GM21619 (cell line): ENCODE data around the gene ZNF511.

Experiments used
- ATAC-seq: cut with Tn5 transposase; IDR thresholded peaks from one replicate; pipeline ENCODE4 v1.9.1; 2021; ENCODE audit not compliant: unreplicated experiment

The ZNF511 gene

DNA sequence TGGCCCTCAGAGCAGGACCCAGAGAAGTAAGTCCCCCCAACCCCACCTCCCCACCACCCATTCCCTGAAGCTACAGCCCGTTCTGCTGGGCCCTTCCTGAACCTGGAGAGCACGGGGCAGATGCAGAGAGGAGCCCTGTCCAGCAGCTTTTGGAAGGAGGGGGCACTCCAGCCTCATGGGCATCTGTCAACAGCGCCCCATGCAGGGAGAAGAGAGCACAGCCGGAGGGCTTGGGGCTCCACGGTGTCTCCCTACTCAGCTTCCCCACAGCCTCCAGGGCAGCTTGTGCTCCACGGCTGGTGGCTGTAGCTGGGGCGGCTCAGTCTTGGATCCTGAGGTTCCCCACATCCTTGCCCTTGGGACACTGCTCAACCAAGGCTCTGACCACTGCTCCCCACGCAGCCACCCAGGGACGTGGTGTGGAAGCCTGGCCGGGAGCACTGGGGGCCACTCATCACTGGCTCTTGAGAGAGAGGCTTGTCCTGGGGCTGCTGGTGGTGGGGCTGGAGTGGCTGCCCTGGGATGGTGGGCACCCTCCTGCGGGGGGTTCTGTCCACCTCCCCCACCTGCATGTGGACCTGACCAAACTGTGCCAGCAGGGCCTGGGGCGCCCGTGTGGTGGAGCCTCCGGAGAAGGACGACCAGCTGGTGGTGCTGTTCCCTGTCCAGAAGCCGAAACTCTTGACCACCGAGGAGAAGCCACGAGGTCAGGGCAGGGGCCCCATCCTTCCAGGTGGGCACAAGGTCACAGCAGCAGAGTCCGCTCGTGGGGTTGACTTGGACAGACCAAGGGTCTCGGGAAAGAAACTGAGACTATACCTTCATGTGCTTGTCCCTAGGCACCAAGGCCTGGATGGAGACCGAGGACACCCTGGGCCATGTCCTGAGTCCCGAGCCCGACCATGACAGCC lies 42.9 kb downstream of the ZNF511 start:
- ATAC-seq = no peak

DNA sequence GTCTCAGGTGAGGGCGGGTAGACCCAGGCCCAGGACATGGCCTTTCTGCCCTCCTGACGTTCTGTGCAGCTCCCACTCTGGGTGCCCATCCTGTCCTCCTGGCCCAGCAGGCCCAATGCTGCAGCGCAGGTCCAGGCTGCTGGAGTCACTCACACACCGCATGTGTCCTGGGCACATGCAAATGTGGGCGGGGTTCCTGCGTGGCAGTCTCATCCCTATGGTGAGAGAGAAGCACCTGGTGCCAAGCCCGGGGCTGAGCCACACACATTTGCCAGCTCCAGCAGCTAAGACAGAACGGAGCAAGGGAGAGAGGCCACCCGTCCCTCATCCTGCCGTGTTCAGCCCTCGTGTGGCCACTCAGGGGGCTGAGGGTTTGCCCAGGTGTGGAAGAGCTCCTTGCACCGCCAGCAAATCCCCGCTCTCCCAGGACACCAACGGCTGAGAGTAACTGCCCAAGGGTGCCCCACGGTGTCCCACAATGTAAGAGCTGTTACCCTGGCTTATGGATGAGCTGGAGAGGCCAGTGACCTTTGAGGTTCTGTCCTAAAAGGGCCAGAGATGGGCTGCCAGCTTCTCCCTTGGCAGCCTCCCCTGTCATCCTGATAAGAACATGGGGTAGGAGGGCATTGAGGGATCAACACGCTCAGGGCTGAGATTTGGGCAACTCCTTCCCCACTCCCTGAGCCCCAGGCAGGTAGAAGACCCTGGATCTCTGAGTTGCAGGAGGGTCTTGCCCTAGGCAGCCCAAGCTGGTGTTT lies 44.7 kb downstream of the ZNF511 start:
- no peak for ATAC-seq

DNA sequence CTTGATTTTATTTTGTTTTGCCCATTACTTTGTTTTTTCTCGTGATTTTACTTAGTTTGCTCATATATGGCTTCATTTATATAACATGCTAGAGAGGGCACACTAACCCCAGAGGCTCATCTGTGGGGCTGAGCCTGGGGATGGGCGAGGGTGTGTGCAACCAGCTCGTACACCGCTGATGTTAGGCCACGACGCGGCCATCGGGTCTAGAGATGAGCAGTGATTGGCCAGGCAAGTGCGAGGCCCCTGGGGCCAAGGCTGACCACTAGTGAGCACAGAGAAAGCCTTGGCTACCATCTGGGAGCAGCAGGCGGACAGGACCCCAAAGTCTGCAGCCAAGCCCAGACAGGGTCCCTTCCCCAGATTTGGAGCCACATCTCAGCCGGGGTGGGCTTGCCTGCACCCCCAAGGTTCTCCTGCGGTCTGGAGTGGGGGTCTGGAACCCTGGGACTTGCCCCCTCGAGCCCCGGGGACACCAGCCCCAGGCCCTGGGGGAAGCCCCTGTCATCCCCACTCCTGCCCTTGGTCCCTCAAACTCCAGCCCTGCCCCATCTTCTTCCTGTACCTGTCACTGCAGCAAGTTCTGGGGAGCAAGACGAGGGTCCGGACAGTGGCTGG lies 45.4 kb downstream of the ZNF511 start:
- ATAC-seq = no peak

DNA sequence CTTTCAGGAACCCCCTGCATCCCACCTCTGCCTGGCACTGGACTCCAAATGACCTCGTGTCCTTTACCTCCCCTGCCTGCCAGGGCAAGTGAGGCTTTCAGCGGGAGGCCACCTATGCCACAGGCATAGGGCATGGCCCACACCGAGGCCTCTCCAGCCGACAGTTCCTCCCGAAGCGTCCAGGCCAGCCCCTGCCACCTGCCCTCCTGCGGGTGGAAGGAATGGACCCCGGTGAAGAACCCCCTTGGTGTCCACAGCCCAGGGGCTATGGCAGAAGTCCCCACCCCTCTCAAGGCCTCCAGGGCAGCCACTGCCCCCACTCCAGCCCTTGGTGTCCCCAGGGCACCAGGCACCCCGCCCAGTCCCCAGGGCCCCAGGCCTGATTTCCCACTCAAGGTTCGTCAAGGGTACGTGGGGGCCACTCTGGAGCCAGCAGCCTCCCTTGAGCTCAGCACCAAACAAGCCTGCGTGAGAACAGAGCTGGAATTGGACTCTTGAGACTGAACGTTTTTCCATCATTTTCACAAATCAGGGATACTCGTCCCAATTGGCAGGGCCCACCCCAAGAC lies 46.0 kb downstream of the ZNF511 start:
- no peak for ATAC-seq

DNA sequence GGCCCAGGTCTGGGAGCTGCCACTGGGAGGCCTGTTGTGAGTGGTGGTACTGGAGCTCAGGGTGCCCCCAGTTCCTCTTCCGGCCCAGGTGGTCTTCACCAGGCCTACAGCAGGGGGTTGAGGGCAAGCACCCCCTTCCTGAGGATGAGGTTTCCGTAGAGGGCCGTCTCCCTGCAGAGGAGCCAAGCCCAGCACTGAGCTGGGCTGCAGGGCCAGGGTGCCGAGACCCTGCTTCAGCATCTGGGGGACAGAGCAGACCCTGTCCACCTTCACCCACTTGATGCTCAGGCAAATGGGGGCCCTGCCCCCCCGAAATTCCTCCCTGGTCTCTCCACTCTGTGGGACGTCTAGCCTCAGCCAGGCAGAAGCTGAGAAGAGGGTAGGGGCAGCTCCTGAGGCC lies 46.6 kb downstream of the ZNF511 start:
- ATAC-seq = no peak

DNA sequence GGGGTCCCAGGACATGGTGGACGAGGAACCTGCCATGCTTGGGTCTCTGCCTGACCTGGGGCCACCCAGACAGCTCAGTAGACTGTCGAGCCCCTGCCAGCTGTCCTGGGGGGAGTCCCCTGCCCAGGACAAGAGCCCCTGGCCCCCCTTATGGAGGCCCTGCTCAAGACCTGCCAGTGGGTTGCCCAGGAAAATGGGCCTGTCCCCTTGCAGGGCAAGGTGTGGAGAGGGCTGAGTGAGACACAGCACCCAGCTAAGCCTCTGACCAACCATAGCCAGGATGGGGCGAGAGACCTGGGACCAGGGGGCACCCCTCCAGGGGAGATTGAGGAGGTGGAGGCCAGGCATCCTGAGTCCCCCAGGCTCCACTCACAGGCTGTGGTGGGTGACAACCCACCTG lies 47.3 kb downstream of the ZNF511 start:
- no peak for ATAC-seq

DNA sequence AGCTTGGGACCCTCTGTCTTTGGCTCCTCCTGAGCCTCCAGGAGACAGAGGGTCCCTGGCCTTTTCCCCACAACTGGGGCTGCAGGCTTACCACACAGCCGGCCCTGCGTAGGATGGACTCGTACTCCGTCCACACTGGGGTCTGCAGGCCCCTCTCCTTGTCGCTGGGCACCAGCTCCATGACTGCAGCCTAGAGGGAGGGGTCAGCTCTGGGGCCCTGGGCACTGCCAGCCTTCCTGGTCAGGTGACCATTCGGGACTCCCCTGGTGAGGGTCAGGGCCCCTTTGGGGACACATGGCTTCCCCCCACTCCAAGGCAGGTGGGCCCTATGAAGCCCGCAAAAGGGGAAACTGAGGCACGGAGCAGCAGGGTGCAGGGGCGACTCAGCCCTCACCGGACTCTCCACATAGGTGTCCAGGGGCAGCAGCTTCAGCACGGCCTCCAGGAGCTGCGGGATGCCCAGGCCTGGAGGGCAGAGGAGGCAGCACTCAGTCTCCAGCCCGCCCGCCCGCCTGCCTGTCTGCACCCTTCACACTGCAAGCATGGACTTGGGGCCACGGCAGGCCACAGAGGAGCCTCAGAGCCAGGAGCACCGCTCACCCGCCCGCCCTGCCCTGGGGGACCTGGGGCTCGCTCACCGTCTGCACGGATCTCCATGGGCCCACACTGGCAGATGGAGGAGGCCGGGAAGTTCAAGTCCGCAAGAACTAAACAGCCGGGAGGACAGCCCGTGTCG lies 48.0 kb downstream of the ZNF511 start:
- no peak for ATAC-seq

DNA sequence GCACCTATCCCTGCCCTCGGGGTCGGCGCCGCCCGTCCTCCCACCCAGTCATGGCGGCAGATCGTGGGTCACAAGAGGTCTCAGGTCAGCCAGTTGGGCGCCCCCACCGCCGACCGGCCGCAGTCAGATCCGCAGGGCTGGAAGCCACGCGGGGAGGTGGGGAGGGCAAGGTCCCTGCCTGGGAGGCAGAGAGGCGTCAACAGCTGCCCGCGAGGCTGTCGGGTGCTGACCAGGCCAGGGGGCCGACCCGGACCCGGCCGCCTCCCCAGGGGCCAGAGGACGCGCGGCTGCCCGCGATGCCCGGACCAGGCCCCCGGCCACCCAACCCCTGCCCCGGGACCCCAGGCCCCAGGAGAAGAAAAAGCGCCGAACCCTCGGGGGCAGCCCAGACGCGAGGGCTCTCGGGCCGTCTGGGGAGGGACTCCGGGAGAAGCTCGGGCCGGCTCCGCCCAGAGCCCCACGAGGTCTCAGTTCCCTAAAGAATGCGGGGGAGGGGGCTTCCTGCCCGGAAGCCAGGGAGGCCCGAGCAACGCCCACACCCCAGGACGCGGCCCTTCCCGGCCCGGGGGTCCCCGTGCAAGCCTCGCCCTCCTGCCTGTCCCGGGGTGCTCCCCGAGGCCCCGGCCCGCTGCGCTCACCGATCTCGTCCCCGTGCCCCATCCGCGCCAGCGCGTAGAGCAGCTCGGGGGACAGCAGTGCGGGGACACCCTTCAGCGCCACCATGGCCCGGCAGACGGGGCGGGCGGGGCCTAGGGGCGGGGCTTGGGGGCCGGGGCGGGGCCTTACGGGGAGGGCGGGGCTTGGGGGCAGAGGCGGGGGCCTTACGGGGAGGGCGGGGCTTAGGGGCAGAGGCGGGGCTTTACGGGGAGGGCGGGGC lies 48.8 kb downstream of the ZNF511 start, which contains the start of gene FUOM:
Gene FUOM, minus strand, starts transcription at position 735 of the 877 bp plus-strand sequence. Its CDS starts 12 bp downstream, at position 723.
- peak; percentile 66 for ATAC-seq

DNA sequence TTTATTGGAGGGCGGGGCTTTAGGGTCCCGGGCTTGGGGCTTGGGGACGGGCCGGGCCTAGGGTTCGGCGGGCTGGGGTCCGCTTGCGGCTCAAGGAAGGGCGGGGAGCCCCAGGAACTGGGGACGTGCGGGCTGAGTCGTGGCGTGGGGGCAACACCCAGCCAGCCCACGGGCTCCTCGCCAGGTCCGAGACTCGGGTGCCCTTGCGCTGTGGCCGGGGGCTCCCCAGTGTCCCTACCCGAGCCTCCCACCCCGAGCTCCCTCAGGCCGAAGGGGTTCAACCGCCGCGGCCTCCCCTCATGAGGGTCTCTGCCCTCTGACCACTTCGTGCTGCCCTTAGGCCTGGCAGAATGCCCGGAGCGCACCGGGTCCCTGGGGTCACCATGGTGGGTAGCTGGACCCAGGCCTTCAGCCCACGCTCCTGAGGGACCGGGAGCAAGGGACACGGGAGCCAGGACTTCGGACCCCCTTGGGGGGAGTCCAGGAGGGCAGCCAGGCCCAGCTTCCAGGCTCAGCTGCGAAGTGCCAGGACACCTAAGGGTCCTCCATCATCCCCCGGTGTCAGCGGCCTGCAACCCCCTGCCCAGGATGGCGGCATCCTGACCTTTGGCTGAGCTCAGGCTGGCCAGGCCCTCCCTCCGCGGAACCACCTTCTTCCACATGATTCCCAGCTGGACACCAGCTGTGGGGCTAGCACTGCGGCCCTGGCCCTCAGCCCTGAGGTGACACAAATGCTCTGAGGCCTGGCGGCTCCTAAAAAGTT lies 49.6 kb downstream of the ZNF511 start:
- ATAC-seq = no peak

DNA sequence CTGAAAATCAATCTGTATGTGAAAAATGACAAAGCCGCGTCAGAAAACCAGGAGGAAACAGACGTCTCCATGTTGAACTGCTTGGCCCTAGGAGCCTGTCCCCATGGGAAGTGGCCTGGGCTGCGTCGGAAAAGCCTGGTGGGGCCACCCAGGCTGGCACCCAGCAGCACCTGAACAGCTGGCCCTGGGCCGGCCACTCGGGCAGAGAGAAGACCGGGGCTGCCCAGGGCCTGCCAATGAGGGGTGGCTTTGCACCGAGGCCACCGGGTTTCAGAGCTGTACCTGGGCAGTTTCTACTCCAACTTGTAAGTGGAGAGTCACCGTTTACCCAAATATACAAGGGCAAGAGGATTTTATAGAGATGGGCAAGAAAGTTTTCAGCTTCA lies 50.2 kb downstream of the ZNF511 start:
- no peak for ATAC-seq

DNA sequence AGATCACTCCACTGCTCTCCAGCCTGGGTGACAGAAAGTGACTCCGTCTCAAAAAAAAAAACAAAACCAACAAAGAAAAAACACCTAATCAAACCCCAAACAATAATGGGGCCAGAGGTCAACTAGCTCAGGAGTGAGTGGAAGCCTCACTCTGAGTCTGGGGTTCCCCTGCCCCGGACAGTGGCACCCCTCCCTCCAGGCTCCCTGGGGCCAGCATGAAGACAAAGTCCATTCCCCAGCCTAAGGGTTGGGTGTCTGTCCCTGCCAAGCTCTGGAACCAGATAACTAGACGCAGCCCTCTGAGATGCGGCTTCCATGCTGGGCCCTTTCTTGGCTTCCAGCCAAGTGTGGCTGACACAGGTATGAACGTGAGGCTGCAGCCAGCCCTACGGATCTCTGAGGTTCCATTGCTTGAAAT lies 50.8 kb downstream of the ZNF511 start:
- no peak for ATAC-seq

DNA sequence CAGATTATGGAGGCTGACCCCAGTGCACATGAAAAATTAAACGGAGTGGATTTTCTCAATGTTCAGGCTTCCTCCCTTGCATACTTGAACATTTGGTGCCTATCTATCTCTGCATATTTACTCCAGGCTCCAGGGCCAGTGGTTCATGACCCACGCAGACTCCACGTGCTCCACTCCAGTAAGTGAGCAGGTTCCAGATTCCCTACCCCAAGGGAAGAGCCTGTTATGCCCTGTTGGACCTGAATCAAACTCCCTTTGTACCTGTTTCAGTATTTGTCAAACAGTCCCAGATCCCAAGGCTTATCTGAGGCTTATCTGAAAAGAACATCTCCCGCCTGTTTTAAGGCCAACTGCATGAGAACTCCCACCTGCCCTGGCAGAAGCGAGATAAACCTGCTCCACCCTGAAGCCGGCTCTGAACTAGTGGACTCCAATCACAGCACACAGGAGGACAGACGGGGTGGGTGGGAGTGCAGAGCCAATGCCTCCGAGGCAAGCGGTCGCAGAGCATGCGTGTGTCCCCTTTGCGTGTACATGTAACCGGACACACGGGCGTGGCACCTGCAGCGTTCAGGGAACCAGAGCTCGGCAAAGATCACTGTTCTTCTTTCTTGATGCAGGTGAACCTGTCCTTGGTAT lies 51.4 kb downstream of the ZNF511 start:
- no peak for ATAC-seq

DNA sequence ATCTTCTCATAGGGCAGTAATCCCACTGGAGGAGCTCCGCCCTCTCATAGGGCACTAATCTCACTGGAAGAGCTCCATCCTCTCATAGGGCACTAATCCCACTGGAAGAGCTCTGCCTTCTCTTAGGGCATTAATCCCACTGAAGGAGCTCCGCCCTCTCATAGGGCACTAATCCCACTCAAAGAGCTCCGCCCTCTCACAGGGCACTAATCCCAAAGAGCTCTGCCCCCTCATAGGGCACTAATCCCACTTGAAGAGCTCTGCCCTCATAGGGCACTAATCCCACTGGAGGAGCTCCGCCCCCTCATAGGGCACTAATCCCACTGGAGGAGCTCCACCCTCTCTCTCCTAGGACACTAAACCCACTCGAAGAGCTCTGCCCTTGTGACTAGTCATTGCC lies 52.5 kb downstream of the ZNF511 start:
- ATAC-seq = no peak

DNA sequence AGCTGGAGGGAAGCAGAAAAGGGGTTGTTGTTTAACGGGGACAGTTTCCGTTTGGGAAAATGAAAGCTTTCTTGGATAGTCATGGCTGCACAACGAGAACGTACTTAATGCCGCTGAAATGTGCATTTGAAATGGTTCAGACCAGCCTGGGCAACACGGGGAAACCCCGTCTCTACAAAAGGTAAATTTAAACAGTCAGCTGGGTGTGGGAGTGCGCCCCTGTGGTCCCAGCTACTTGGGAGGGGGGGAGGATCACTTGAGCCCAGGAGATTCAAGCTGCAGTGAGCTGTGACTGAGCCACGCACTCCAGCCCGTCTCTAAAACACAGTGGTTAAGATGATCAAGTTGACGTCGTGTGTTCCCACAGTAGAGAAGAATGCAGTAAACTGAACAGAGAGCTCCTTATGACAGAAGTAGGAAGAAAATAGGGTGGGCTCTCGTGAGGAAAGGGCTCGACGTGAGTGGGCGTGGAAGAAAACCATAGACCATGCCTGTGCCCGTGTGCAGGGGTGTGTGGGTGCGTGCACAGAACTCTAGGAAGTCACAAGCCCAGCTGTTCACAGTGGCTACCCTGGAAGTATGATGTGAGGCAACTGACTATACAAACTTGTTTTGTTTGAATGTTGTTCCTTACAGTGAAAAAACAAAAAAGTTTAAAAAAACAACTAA lies 53.2 kb downstream of the ZNF511 start:
- no peak for ATAC-seq
